Astrocyte of the spinal cord (primary cell): ENCODE data around the gene EBLN2.
A peak's percentile ranks its signal among the peaks of the same experiment; 100 is the strongest.

ENCODE experiments used
- DNase-seq: peaks from one replicate; pipeline ENCODE4 v3.0.0; 2011; ENCODE audit warnings: low read depth, low spot score
- H3K4me3 ChIP-seq: 2 replicates; pipeline ENCODE4 v1.5.1; 2011; ENCODE audit warnings: low read depth, mild to moderate bottlenecking, low read length, moderate library complexity
- CTCF ChIP-seq: IDR thresholded peaks from 2 replicates; pipeline ENCODE4 v1.5.1; 2012; ENCODE audit warnings: low read depth, mild to moderate bottlenecking, low read length, inconsistent platforms
- in situ Hi-C: cut with HindIII; loops from 2 replicates; pipeline ENCODE4 v1.10.0; 2017; ENCODE audit warnings: low sequenced_read_pairs

EBLN2 gene

GRCh38 chr3:73098873-73099272 lies 37.4 kb downstream of the EBLN2 start:
- TF ChIP-seq CTCF = no peak
- H3K4me3 ChIP-seq = no peak overlapping the region
- in situ Hi-C loops = no loop called here
- DNase-seq = no peak

- in situ Hi-C loops = no loop called here
- peak; percentile 77 for DNase-seq
- no peak overlapping the region for H3K4me3 ChIP-seq
- peak; percentile 96 for TF ChIP-seq CTCF
These were observed 39.5 kb downstream of the EBLN2 start for GRCh38 chr3:73100741-73101559.

- TF ChIP-seq CTCF = no peak
- H3K4me3 ChIP-seq = no peak overlapping the region
- in situ Hi-C loops = no loop called here
- no peak for DNase-seq
These were observed 40.4 kb downstream of the EBLN2 start for GRCh38 chr3:73101881-73102280.

- no peak overlapping the region for H3K4me3 ChIP-seq
- TF ChIP-seq CTCF = no peak
- no peak for DNase-seq
- in situ Hi-C loops = no loop called here
These were observed 45.8 kb downstream of the EBLN2 start for GRCh38 chr3:73107215-73107614.

GRCh38 chr3:73107676-73108187 lies 46.3 kb downstream of the EBLN2 start:
- DNase-seq = no peak
- in situ Hi-C loops = no loop called here
- no peak overlapping the region for H3K4me3 ChIP-seq
- no peak for TF ChIP-seq CTCF

- no peak overlapping the region for H3K4me3 ChIP-seq
- in situ Hi-C loops = no loop called here
- DNase-seq = no peak
- no peak for TF ChIP-seq CTCF
These were observed 47.3 kb downstream of the EBLN2 start for GRCh38 chr3:73108750-73109149.
